COLO668 (cell line): ENCODE results near the gene LTF.
"Not testable (repeated sequence)": the region's sequence is repeated elsewhere in the genome, so short reads cannot be mapped to it uniquely, and the experiment has no call there.

Experiments
- DNase-seq: peaks from one replicate; lab custom pipeline; 2025; ENCODE audit not compliant: unreplicated experiment; lab: John Stamatoyannopoulos, UW

Gene LTF

DNA sequence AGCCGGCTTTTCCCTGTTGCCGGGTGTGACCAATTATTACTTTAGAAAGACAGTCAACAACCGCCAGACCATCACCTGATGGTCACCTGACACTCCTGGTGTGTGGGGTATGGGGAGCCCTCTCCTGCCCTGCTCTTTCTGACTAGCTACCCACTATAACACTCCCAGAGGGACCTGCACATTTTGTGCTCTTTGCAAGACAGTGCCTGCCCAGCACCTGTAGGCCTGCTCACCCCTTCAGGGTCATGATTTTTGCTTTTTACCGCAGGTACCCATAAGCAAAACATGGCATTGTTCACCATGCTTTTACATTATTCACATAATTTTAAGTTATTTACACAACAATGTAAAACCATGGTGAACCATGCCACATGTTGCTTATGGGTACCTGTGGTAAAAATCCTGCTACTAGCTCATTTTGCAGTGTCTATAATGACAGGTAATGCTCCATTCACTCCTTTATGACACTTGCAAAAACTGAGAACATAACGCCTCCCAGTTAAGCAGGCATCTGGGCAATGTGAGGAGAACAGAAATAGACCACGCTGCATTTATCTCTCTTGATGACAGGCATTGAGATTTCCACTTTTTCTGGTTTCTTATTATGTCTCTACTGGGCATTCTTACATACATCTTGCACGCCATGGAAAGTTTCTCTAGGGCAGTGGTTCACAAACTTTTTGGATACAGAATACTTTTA is 47.7 kb downstream of the LTF start:
- peak; percentile 44 for DNase-seq

DNA sequence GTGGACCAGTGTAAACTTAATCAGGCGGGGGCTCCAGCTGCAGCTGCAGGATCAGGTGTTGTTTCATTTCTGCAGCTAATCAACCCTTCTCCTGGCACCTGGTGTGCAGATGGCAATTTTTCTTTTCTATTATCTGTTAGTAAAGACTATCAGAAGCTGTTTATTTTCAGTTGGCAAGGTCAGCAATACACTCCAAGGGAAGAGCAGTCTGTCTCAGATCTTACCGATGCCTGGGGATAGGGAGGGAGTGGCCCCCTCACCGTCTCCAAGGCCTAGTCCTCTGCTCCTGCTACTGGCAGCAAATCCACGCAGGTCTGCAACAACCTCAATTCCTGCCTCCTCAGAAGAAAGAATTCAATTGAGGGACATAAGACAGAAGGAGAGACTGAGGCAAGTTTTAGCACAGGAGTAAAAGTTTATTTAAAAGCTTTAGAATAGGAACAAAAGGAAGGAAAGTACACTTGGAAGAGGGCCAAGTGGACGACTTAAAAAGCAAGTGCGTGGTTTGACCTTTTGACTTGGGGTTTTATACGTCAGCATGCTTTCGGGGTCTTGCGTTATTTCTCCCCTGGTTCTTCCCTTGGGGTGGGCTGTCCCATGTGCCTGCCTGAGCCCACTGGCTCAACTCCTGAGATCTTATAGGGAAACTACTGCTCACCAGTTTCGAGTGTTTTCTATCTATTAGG is 48.4 kb downstream of the LTF start:
- DNase-seq, result peak; percentile 66

DNA sequence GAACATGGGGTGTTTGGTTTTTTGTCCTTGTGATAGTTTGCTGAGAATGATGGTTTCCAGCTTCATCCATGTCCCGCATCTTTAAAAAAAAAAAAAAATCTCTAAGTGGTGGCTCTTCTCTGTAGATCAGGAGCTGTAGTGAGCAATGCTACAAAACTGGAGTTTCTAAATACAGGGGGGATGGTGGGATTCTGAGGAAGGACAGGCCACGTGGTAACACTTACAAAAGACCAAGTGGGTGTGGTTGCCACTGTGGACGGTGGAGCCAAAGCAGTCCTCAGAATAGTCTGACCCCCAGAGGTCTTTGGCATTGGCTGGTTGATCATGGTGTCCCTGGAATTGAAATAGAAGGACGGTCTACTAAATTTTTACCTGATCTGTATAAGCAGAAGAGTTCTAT is 50.0 kb downstream of the LTF start:
- no peak for DNase-seq

DNA sequence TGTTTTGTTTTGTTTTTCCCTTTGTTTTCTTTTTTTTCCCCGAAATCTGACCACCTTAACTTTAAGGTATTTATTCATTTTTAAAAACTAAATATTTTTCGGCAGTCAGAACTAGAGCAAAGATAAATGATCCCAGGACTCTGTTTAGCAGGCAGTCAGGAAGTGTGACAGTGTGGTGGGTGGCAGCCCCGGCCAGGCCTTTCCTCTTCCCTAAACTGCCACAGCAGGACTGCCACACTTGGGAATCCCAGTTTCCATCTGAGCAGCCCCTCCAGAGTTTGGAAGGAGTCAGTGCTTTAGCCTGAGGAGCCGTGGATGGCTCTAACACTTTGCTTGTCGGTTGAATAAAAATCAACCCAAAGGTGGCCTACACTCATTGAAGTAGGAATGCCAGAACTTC is 50.8 kb downstream of the LTF start:
- DNase-seq, result no peak

DNA sequence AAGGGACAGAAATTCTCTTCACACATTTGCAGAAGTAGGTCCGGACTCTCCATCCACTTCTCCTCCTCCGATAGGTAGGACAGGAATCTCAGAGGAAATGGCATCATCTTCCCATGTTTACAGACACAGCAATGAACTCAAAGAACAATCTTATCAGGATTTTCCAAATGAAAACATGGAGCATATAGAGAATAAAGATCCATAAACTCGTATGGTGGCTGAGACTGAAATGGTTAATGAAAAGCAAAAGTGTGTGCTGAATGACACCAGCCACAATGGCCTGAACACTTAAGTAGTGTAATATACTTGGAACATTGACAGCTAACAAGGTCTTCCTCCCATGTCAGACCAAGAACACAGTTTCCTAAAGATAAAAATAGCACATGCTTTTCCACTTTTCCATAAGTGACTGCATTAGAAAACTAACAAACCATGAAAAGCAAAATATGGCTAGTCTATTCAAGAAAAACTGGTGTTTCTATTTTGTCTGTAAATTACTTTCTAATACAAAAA is 51.9 kb downstream of the LTF start:
- DNase-seq, result no peak

DNA sequence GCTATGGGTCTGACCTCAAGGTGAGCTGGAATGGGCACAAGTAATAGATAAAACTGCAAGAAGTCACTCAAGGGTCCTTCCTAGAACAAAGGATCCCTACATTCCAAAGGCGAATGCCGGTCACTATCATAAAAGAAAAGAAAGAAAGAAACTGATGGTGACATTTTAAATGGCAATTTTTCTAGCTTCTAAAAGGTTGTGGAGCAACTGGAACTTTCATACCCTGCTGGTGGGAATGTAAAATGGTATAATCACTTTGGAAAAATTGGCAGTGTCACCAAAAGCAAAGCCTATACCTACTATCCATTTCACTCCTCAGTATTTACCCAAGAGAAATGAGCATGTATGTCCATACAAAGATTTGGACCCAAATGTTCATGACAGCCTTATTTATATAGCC is 53.4 kb downstream of the LTF start:
- no peak for DNase-seq

DNA sequence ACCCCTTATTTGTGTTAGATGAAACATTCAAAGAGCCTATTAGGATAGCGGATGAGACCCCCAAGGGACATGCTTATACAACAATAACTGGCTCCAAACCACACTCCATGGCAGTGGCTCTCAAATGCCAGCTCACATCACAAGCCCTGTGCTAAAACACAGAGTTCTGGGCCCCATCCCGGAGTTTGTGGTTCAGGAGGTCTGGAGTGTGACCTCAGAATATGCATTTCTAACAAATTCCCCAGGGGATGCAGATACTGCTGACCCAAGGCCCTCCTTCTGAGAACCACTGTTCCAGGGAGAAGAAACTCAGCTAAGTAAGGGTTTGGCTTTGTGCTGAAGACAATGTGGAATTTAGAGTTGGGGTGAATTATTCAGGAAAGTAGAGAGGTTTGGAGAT is 54.0 kb downstream of the LTF start:
- no peak for DNase-seq

DNA sequence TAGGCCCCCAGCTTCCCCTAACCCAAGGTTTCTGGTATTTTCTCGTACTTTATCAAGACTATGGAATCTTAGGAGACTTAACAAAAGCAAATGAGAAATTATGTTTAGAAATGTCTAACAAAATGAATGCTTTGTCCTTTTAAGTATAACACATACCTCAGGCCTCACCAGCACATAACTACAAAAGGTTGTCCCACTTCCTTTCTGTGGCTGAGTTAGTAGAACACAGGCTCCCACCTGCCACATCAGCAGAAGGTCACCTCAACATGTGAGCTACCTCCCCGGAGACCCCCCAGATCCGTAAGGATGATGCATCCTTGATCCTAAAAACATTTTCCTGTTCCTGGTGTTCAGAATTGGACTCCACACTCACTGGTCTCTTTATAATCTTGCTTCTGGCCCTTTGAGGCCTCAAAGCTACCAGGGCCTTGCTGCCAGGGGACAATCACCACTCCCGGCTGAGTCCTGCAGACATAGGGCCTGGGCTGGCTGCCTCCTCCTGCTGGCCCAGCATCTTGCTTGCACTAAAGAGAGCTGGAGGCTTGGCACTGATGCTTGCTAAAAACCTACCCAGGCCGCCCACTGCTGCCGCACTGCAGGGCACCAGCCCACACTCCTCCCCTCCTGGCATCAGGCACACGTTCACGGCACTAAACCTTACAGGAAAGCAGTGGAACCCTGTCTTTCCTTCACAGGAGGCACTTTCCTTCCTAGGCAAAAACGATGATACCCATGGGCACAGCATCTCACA is 54.8 kb downstream of the LTF start:
- DNase-seq, result no peak

DNA sequence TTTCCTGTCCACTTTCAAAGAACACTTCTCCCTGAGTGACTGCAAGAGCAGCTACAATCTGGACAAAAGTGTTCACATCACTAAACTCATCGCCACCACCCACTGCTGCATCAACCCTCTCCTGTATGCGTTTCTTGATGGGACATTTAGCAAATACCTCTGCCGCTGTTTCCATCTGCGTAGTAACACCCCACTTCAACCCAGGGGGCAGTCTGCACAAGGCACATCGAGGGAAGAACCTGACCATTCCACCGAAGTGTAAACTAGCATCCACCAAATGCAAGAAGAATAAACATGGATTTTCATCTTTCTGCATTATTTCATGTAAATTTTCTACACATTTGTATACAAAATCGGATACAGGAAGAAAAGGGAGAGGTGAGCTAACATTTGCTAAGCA is 55.9 kb downstream of the LTF start:
- no peak for DNase-seq

DNA sequence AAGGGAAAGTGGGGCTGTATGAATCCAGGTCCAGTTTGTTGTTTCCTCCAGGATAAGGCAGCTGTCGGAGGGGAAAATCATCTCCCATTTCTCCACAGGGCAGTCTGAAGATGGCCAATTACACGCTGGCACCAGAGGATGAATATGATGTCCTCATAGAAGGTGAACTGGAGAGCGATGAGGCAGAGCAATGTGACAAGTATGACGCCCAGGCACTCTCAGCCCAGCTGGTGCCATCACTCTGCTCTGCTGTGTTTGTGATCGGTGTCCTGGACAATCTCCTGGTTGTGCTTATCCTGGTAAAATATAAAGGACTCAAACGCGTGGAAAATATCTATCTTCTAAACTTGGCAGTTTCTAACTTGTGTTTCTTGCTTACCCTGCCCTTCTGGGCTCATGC is 56.7 kb downstream of the LTF start:
- DNase-seq, result no peak

DNA sequence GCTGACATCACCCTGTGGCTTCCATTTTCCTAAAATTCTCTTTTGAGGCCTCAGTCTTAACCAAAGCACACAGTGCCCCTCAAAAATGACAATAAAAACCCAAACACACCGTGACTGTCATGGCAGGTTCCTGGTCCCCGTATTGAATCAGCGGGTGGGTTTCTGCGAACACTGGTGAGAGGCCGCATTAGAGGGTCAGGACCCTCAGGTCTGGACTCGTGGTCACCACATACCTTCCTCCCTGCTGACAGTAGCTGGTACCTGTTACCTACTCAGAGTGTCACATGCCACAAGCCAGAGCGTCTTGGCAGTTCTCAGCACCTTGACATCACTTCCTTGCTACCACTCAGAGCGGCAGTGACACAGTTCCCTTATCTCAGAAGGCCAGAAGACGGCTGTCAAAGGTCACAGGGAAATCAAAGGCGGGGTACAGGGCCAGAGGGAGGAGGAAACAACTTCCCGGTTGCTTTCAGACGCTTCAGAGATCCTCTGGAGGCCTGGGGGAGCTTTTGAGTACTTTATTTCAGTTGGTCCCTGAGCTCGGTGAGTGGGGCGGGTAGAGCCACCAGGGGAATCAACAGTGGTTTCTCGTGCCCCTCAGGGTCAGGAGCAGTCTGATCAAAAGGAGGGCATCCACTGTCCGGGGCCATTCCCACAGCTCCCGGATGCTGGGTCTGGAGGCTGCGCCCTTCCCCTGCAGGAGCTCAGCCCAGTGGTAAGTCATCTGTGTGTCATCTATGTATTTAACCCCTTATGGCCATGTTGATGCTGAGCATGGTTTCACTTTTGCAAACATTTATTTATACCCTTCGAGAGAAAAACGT is 57.7 kb downstream of the LTF start, which contains the start of the genes CCR5AS and CCRL2:
TSS of gene CCR5AS (minus strand) at position 279 of the 824 bp plus-strand sequence.
TSS of gene CCRL2 (plus strand) at position 472 of the 824 bp plus-strand sequence. CDS start 821 bp downstream, outside the sequence.
- no peak for DNase-seq

DNA sequence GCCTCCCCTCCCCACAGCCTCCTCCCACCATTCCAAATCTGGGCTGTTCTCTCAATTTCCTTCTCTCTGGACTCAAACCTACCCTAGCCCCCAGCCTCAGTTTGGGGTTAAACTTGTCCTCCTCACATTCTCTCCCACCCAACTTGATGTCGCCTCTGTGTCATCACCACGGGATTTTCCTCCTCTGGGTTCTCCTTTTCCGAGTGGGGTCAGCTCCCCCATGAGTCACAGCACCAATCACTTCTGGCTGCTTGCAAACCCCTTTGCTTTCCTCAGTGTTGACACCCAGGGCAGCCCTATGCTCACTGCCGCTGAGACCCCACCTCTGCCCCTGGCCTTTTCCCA is 58.3 kb downstream of the LTF start:
- DNase-seq, result no peak

DNA sequence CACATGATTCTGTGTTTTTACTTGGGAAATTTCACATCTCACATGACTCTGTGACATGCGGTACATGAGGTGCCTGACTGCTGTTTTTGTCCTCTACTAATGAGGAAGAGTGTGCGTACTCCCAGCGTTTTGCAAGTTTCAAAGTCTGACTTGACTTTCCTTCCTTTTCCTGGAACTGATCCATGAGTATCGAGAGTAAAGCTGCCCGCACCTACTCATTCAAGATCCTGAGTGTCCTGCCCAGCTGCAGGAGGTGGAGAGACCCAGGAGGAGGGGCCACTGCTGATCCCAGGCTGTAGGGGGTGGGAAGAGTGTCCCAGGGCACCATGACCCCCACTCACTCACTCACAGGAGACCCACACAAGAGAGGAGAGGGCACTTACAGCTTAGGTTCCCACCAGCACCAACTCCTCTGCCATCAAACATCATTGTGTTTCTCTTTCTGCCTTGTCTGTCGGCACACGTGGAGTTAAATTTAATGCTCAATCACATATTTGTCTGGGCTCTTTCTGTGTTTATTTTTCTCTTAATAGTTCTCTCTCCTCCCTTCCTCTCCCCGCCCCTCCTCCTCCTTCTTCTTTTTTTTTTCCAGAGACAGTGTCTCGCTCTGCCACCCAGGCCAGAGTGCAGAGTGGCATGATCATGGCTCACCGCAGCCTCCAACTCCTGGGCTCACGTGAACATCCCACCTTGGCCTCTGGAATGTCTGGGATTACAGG is 59.2 kb downstream of the LTF start:
- DNase-seq, result no peak

DNA sequence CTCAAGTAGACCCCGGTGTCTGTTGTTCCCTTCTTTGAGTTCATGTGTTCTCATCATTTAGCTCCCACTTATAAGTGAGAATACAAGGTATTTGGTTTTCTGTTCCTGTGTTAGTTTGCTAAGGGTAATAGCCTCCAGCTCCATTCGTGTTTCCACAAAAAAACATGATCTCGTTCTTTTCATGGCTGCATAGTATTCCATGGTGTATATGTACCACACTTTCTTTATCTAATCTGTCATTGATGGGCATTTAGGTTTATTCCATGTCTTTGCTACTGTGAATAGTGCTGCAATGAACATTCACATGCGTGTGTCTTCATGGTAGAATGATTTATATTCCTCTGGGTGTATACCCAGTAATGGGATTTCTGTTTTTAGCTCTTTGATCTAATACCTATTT is 61.8 kb downstream of the LTF start:
- not testable (repeated sequence) for DNase-seq

DNA sequence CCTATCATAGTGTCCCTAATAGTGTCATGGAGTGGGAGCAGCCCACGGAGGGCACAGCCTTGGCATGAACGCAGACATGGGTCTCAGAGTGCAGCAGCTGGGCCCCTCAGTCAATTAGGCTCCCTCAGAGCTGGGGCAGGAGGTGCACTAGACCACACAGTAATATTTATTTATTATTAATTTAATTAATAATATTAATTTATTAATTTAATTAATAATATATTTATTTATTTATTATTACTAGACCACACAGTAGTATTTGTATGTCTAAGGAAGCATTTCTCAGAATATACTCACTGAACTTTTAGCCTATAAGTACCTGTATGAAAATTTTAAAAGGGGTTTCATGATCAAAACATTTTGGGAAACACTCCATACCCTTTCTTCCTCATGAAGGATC is 63.1 kb downstream of the LTF start:
- DNase-seq, result no peak

DNA sequence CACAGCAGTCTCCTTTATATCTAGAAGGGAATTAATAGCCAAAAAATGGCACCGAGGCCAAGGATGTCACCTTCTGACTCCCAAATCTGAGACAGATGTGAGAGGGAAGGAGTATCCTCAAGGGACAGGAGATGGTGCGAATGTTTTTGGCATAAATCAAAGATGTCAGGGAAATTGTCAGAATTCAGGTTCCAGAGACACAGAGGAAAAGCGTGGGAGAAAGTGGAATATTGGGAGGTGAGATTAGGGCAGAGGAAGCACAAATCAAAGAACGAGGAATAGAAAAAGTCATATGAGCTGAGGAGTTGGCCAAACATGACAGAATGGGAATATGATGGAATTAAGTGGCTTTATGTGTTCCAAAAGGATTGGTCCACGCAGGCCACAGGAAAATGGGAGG is 63.9 kb downstream of the LTF start:
- DNase-seq, result no peak

DNA sequence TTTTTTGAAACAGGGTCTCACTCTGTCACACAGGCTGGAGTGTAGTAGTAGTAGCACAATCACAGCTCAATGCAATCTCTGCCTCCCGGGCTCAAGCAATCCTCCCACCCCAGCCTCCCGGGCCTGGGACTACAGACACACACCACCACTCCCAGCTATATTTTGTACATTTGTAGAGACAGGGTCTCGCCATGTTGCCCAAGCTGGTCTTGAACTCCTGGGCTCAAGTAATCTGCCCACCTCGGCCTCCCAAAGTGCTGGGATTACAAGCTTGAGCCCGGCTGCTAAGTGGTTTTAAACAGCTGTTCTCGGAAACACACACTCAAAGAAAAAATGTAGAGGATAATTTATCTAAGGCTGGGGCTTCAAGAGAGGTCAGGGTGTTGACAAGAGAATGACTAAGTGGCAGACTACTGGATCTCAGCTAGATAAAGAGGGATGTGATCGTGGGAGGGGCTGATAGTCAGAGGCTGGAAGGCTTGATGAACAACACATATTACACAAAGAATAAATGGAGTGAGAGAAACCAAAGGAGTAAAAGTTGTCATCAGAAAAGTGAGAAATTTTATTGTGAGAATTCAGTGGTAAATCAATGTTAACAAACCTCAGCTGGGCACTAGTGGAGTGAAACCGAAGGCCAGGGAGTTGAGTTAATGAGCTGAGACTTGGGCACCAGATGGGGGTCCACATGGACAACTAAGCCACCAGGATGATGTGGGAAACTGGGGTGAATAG is 64.5 kb downstream of the LTF start:
- no peak for DNase-seq

DNA sequence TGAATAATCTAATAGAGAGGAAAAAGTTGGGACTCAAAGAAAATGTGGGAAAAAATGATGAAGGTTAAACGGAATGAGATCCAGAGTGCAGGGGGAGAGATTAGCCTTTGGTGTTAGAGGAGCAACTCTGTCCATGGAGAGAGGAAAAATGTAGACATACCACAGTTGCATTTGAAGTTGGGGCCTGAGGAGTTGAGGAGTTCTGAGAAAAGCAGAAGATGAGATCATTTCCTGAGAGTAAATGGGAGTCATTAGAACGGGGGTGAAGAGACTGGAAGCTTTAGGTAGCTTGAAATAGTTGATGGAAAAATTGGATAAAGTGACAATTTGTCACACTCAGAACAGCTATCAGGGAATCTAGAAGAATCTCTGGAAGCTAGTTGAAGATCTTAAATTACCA is 65.1 kb downstream of the LTF start:
- no peak for DNase-seq

DNA sequence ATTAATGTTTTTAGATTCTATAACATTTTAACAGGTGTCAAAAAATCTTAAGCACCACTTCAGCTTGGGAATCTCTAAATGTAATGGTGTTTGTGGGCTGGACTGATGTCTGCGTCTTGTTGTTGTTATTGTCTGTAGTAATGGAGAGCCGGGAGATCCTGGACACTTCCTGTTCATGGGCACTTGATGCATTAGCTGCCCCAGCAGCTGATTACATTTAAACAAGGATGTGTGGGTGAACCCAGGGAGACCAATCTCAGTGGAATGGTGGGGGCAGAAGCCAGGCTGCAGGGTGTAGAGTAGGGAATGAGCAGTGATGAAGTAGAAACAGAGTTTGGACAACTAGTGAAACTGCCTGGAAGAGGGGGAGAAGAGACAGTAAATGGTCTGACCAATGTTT is 65.6 kb downstream of the LTF start:
- no peak for DNase-seq
